HG02870 (cell line): Measurements from ENCODE around the gene SYT8.

Experiments
- ATAC-seq: cut with Tn5 transposase; IDR thresholded peaks from one replicate; pipeline ENCODE4 v1.9.1; 2021; ENCODE audit warnings: mild to moderate bottlenecking, moderate library complexity; ENCODE audit not compliant: unreplicated experiment

The SYT8 gene

GRCh38 chr11:1831338-1832210, 3.2 kb upstream of the SYT8 start:
- ATAC-seq, result no peak

- ATAC-seq, result no peak
Measured at GRCh38 chr11:1832211-1832919, 2.4 kb upstream of the SYT8 start.

DNA sequence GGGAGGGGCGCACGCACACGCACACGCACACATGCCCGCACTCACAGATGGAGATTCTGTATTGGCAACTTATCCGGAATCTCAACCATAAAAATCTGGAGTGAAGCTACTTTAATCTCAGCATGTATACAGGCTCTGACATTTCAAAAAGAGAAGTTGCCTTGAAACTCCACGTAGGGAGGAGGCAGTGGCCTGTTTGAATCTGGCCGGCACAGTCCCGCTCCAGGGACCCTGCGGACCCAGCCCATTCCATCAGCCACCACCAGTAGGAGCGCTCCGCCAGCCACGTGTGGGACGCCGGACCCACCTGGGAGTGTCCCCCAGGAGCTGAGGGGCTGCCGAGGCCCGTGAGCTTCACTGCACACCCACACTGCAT, 1.9 kb upstream of the SYT8 start:
- no peak for ATAC-seq

GRCh38 chr11:1834062-1834610, 654 bp upstream of the SYT8 start:
- ATAC-seq, result no peak

GRCh38 chr11:1835671-1836010, 851 bp downstream of the SYT8 start:
- ATAC-seq, result no peak

DNA sequence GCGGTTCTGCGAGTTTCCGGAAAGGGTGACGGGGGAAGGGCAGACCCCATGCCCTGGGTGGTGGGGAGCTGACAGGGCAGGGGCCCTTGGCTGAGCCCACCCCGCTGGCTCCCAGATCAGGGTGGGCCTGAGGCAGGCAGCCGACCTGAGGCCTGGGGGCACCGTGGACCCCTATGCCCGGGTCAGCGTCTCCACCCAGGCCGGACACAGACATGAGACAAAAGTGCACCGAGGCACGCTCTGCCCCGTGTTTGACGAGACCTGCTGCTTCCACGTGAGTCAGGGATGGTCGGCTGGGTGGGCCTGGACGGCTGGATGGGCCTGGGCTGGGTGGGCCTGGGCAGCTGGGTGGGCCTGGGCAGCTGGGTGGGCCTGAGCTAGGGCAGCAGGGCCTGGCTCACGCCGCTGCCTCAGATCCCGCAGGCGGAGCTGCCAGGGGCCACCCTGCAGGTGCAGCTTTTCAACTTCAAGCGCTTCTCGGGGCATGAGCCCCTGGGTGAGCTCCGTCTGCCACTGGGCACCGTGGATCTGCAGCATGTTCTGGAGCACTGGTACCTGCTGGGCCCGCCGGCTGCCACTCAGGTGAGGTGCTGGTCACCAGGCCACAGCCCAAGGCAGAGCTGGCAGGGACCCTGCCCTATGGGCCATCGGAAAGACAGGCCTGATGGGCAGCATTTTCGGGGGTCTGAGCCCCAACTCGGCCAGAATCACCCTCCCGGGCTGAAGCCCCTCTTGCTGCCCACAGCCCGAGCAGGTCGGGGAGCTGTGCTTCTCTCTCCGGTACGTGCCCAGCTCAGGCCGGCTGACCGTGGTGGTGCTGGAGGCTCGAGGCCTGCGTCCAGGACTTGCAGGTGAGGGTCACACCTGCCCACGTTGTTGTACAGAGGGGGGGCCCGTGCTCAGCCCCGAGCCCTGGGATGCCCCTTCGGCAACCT, 1.5 kb downstream of the SYT8 start:
- ATAC-seq, result no peak

GRCh38 chr11:1837171-1838076, 2.6 kb downstream of the SYT8 start:
- ATAC-seq, result no peak

GRCh38 chr11:1838077-1838425, 3.3 kb downstream of the SYT8 start:
- ATAC-seq, result no peak

- ATAC-seq, result no peak
Measured at GRCh38 chr11:1838426-1839144, 3.8 kb downstream of the SYT8 start, which contains the start of gene TNNI2. TSS of gene TNNI2 (plus strand) at chr11:1838981. CDS start at chr11:1839697, 716 bp downstream.

- ATAC-seq, result no peak
Measured at GRCh38 chr11:1839204-1839923, 4.6 kb downstream of the SYT8 start.

- no peak for ATAC-seq
Measured at GRCh38 chr11:1839924-1840779, 5.4 kb downstream of the SYT8 start.

DNA sequence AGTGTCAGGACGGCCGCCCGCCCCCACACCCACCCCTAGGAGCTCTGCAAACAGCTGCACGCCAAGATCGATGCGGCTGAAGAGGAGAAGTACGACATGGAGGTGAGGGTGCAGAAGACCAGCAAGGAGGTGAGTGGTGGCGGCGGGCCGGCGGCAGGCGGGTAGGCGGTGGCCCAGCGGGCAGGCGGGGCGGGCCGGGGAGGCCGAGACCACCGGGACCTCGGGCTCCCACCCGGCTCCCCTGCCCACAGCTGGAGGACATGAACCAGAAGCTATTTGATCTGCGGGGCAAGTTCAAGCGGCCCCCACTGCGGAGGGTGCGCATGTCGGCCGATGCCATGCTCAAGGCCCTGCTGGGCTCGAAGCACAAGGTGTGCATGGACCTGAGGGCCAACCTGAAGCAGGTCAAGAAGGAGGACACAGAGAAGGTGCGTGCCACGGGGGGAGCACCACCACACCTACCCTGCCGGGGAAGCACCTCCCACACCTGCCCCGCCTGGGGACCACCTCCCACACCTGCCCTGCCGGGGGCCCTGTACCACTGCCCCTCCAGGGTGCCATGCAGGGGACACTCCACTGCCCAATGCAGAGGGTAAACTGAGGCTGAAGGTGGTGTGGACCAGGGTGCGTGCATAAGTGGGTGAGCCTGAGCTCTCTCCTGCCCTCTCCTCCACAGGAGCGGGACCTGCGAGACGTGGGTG, 6.1 kb downstream of the SYT8 start:
- ATAC-seq, result no peak

DNA sequence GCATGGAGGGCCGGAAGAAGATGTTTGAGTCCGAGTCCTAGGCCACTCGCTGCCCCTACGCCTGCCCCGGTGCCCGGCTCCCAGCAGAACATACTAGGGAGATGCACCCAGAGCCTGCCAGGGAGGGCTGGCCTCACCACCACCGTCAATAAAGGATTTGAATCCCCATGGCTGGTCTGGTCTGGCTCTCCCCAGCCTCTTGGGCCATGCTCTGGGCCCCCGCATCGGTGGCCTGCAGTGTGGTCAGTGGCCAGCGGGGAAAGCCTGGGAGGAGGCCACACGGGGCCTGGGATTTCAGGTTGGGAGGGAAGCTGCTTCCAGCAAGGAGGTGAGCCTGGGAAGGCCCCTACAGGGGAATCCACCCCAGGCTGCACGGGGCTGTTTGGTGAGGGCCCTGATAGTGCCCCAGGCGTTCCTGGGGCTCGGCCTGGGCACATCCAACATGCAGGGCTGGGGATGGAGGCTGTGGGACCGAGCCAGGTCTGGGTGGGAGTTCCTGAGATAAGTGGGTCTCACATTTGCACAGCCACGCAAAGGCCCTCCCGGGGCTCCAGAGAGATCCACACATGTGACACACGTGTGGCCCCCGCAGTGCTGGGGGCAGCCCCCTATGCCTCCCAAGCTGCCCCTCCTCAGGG, 6.8 kb downstream of the SYT8 start:
- no peak for ATAC-seq

DNA sequence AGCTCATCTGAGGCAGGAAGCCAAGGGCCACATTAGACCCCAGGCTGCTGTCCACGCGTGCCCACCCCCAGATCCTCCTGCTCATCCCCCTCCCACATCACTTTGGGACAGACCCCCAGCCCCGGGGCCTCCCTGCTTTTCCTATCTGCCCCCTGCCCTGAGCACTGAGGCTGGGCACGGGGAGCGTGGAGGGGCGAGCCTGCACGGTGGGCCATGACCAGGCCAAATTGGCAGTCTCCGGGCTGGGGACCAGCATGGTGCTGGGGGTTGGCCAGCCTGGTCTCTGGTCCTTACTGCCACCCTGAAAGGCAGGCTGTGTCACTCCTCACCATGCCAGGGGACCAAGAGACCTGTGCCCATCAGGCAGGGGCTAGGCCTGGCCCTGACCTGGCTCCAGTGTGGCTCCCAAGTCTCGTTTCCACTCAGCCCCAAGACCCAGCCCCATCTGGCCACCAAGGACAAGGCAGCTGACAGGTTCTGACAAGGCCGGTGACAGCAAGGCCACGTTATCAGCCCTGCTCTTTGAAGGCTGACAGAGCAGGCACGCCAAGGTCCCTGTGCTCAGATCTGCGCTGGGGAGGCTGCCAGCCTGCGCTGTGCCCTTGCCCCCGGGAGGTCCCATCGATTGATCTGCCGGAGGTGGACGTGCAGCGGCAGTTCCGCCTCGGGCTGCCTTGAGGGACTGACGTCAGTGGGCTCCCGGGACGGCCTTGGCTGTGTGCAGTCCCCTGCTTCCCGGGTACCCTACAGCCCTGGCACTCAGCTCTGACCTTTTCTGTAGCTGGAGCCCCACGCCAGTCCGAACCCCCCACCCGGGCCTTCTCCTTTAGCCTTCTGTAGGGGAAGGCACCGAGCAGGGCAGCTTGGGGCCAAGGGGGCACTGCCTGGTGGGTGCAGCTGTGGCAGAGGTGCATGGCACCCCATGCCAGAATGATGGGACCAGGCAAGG, 7.6 kb downstream of the SYT8 start:
- ATAC-seq, result no peak

GRCh38 chr11:1843098-1843473, 8.3 kb downstream of the SYT8 start:
- no peak for ATAC-seq

DNA sequence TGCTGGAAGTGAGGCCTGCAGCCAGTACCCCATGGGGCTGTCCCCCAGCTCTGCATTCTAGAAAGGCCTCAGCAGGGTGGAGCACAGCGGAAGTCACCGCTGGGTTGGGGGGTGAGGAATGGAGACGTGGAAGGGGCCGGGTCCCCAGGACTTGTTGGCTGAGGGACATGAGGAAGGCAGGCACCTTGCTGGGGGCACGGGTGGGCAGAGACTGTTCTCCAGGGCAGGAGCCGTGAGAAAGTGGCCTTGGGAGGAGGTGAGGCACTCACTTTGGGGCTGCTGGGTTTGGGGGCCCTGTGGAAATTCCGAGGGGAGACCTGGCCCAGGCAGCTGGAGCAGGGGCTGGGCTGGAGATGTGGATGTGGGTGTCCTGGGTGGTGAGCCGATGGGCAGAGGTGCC, 9.0 kb downstream of the SYT8 start:
- ATAC-seq, result no peak
